ENCODE measurements around the gene SLC27A5. TPM values are rescaled to one million over a fixed set of nuclear protein-coding genes. Genes with fewer than 3 reads are reported as not detected.
"Not testable (repeated sequence)": the region's sequence is repeated elsewhere in the genome, so short reads cannot be mapped to it uniquely, and the experiment has no call there.

Gene SLC27A5
- total RNA-seq, 4 donors from 2014 or later: 1.8 to 10.2 (median 6.7) TPM

DNA sequence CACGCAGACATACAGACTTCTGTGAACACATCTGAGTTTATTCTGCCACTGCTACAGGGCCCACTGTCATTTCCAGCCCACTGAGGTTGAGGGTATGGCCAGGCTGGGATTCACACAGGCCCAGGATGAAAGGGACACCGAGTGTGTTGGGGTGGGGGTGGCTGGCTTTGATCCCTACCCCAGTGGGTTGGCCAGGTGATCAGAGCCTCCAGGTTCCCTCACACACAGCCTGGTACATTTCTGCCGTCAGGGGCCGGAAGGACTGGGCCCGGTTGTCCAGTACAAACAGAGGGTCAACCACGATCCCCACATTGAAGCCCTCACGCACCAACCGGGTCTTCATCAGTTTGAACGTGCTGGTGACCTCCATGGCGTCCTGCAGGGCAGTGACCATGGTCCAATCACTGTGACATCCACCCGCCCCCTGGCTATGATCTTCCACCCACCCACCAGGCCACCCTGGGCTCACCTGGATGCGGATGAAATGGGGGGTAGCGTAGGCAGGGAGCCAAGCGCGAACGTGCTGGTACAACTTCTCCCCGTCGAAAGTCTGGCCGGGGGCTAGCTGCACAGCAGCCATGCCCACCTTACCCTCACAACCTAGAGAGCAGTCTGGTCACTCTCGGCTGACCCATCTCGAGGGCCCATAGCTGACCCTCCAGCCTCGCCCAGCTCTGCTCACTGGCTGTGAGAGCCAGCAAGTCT, 13.3 kb downstream of the SLC27A5 start:
- peak overlapping the region; percentile 36 to 52 for H3K4me3 ChIP-seq
- H3K9me3 ChIP-seq: no peaks in the 10 kb centered on the region
- no peaks in the 10 kb centered on the region for H3K27me3 ChIP-seq
- no peak for TF ChIP-seq POLR2A (IDR thresholded peaks at IDR 0.05)
- TF ChIP-seq, protein P1, sequence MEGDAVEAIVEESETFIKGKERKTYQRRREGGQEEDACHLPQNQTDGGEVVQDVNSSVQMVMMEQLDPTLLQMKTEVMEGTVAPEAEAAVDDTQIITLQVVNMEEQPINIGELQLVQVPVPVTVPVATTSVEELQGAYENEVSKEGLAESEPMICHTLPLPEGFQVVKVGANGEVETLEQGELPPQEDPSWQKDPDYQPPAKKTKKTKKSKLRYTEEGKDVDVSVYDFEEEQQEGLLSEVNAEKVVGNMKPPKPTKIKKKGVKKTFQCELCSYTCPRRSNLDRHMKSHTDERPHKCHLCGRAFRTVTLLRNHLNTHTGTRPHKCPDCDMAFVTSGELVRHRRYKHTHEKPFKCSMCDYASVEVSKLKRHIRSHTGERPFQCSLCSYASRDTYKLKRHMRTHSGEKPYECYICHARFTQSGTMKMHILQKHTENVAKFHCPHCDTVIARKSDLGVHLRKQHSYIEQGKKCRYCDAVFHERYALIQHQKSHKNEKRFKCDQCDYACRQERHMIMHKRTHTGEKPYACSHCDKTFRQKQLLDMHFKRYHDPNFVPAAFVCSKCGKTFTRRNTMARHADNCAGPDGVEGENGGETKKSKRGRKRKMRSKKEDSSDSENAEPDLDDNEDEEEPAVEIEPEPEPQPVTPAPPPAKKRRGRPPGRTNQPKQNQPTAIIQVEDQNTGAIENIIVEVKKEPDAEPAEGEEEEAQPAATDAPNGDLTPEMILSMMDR (IDR thresholded peaks at IDR 0.05): no peak
- DNase-seq: peak; percentile 49 to 56
- H3K4me1 ChIP-seq: peaks cover 0 to 6% of the 10 kb centered on the region in 2 donors
- intact Hi-C loops (cut with DNase I; ENCODE audit: low total_unique reads): no loop called here
- peak overlapping the region; percentile 55 to 86 for H3K27ac ChIP-seq
- H3K36me3 ChIP-seq: no peaks in the 10 kb centered on the region

DNA sequence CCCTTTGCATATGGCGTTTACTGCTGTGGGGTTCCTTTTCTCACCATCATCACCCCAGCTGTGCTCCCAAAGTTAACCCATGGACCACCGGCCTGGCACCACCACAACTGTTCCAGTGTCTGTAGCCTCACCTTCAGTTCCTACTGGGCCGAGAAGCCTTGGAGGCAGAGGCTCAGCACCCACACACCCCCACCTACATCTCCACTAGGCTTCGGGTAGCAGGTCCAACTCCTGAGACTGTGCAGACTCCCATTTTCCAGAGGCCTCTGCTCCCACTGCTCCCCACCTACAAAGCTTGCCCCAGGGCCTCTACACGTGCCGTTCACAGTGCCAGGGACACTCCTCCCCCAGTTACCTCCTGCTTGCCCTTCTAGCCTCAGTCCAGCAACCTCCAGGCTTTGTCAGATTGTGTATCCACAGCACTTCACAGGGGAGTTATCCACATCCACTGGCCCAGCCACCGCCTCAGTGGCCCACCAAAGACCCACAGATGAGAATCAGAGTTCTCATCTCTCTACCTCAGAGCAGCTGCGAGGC, 14.1 kb downstream of the SLC27A5 start:
- Histone ChIP-seq H3K9me3 (no peaks in the 10 kb centered on the region), H3K36me3 (no peaks in the 10 kb centered on the region), H3K27ac (no peak overlapping the region), H3K4me3 (no peak overlapping the region), H3K4me1 (peaks cover 0 to 6% of the 10 kb centered on the region in 2 donors), H3K27me3 (no peaks in the 10 kb centered on the region)
- intact Hi-C loops (cut with DNase I; ENCODE audit: low total_unique reads): no loop called here
- TF ChIP-seq, protein P1 (IDR thresholded peaks at IDR 0.05): no peak
- TF ChIP-seq POLR2A (IDR thresholded peaks at IDR 0.05): no peak
- DNase-seq: no peak

DNA sequence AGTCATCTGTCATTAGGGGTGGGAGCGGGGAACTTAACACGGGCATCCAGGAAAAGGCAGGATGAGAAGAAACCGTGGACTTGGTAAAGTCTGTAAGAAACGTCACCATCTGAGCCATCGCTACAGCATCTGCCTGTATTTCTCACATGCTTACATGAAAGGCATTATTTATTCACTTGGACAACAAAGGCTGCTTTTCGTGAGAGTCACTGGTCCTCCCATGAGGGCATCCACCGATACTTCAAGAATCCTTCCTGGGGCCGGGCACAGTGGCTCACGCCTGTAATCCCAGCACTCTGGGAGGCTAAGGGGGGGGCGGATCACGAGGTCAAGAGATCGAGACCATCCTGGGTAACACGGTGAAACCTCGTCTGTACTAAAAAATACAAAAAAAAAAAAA, 19.5 kb downstream of the SLC27A5 start:
- DNase-seq: no peak
- no peak for TF ChIP-seq POLR2A (IDR thresholded peaks at IDR 0.05)
- intact Hi-C loops (cut with DNase I; ENCODE audit: low total_unique reads): no loop called here
- H3K27ac ChIP-seq: no peak overlapping the region
- H3K4me3 ChIP-seq: no peak overlapping the region
- no peaks in the 10 kb centered on the region for H3K36me3 ChIP-seq
- H3K9me3 ChIP-seq: no peaks in the 10 kb centered on the region
- no peaks in the 10 kb centered on the region for H3K27me3 ChIP-seq
- no peaks in the 10 kb centered on the region for H3K4me1 ChIP-seq

DNA sequence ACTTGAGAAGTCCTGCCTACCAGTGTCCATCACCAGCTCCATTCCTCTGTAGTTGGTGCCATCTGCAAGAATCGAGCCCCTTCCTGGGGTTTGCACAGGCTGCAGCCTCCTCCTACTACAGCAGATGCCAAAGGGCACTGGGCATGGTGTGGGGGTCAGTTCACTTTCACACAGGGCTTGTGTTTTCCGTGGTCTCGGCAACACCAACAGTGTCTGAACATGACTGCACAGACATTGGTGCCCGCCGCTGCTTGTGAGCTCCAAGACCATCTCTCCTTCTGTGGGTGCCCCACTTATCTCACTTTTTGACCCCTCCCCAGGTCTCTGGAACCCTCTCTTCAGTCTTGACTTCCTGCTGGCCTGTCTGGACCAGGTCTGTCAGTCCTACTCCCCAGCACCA, 20.4 kb downstream of the SLC27A5 start:
- intact Hi-C loops (cut with DNase I; ENCODE audit: low total_unique reads): no loop called here
- no peaks in the 10 kb centered on the region for H3K36me3 ChIP-seq
- TF ChIP-seq POLR2A (IDR thresholded peaks at IDR 0.05): no peak
- TF ChIP-seq, protein P1 (IDR thresholded peaks at IDR 0.05): no peak
- H3K27me3 ChIP-seq: no peaks in the 10 kb centered on the region
- H3K27ac ChIP-seq: no peak overlapping the region
- no peak overlapping the region for H3K4me3 ChIP-seq
- H3K4me1 ChIP-seq: no peaks in the 10 kb centered on the region
- DNase-seq: no peak
- no peaks in the 10 kb centered on the region for H3K9me3 ChIP-seq

DNA sequence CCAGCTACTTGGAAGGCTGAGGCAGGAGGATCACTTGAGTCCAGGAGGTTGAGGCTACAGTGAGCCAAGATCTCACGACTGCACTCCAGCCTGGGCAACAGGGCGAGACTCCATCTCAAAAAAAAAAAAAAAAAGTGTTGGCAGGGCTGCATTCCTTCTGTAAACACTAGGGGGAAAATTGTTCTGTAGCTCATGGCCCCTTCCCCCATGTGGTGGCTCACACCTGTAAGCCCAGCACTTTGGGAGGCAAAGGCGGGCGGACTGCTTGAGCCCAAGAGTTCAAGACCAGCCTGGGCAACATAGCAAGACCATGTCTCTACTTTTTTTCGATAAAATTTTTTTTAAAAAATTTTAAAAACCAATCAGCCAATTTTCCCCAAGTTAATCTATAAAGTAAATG, 27.4 kb downstream of the SLC27A5 start:
- H3K27me3 ChIP-seq; H3K9me3 ChIP-seq; H3K4me3 ChIP-seq; DNase-seq; H3K4me1 ChIP-seq; H3K27ac ChIP-seq; H3K36me3 ChIP-seq; intact Hi-C loops (cut with DNase I; ENCODE audit: low total_unique reads): not testable (repeated sequence)

DNA sequence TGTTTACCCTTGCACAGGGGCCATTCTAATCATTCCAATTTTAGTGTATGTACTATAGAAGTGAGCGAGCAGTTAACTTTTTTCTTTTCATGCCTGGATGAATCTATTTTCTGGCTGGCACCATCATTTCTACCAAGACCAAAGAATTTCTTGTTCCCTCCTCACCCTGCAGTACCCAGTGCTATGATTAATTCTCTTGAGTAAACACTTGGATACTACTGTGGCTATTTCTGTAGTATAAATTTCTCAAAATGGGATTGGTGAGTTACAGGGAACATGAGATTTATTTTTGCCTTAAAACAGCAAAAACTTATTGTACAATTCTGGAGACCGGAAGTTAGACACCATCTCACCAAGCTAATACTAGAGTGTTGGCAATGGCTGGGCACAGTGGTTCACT, 28.0 kb downstream of the SLC27A5 start:
- no peak for DNase-seq
- H3K9me3 ChIP-seq: no peaks in the 10 kb centered on the region
- no peak overlapping the region for H3K27ac ChIP-seq
- intact Hi-C loops (cut with DNase I; ENCODE audit: low total_unique reads): no loop called here
- no peaks in the 10 kb centered on the region for H3K36me3 ChIP-seq
- no peaks in the 10 kb centered on the region for H3K4me1 ChIP-seq
- TF ChIP-seq POLR2A (IDR thresholded peaks at IDR 0.05): no peak
- TF ChIP-seq, protein P1 (IDR thresholded peaks at IDR 0.05): no peak
- H3K4me3 ChIP-seq: no peak overlapping the region
- H3K27me3 ChIP-seq: no peaks in the 10 kb centered on the region

All from uterus (tissue), 4 donors.